RPMI8226 (cell line): ENCODE data around the gene DDI2.
"Not testable (repeated sequence)": the region's sequence is repeated elsewhere in the genome, so short reads cannot be mapped to it uniquely, and the experiment has no call there.

Experiments
- DNase-seq: peaks from one replicate; pipeline ENCODE4 v3.0.0-alpha.2; 2015

The DDI2 gene

DNA sequence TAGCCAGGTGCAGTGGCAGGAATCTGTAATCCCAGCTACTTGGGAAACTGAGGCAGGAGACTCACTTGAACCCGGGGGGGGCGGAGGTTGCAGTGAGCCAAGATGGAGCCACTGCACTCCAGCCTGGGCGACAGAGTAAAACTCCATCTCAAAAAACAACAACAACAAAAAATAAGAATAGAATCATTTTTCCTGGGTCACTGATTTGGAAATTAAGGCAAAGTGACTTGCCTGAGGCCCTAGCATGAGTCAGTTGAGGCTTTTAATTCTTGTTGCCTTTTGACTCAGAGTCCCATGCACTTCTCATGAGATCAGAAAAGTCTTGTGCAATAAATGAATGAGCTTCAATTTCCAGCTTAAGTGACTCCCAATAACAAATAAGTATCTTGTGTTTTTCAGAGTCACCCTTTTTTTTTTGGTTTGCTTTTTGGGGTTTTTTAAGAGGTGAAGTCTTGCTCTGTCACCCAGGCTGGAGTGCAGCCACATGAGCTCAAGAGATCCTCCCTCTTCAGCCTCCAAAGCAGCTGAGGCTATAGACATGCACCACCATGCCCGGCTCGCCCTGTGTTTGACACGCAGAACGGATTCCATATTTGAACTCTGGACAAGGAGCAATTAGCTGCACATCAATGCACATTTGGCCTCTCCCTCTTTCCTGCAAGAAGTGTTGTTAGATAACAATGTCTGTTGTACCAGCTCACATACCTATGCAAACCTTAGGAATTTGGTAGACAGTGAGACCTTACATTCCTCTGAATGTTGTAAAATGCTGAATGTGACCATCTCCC is 63.5 kb downstream of the DDI2 start:
- no peak for DNase-seq

DNA sequence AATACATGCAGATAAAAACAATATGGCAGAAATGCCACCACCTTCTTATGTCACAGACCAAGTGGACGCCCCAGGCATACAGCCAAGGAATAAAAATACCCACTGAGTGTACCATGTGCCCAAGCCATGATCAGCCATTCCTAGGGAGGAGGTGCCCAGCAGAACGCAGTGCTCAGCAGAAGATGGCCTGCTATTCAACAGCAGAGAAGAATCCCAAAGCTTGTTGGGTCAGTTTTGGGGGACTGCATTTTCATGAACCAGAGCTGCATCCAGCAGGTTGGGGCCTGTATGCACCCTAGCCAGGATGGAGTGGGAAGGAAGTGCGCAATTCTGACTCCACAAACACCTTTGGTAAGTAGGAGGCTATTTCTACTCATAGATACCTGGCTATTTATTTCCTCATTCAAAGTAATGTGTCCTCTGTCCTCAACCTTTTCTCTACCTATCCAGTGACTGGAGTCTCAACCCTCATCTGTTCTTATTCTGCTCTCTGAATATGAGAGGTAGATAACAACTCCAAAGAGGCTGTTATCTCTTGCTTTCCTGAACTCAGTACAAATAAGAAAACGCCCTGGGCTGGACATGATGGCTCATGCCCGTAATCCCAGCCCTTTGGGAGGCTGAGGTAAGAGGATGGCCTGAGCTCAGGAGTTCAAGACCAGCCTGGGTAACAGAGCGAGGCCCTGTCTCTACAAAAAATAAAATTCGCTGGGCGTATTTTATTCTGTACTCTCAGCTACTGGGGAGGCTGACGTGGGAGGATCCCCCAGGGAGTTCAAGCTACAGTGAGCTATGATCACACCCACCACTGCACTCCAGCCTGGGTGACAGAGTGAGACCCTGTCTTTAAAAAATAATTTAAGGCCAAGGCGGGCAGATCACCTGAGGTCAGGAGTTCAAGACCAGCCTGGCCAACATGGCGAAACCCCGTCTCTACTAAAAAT is 64.4 kb downstream of the DDI2 start:
- DNase-seq = peak; percentile 31

DNA sequence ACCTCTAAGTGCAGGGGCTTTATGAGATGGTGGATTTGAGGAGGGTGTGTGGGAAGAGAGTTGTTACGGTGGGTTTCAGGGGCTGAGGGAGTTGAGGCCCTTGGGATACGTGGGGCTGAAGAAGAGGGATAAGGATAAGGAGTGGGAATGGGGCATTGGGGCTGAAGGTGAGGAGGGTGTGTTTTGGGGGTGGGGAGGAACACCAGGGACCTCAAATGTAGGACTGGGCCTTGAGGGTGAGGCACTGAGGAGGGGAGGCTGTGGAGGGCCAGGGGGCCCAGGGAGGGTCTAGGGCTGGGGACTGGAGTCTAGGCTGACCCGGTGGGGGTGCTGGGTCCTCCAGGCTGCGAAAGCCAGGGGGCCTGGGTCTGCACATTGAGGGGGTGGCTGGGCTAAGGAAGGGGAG is 65.7 kb downstream of the DDI2 start:
- no peak for DNase-seq

DNA sequence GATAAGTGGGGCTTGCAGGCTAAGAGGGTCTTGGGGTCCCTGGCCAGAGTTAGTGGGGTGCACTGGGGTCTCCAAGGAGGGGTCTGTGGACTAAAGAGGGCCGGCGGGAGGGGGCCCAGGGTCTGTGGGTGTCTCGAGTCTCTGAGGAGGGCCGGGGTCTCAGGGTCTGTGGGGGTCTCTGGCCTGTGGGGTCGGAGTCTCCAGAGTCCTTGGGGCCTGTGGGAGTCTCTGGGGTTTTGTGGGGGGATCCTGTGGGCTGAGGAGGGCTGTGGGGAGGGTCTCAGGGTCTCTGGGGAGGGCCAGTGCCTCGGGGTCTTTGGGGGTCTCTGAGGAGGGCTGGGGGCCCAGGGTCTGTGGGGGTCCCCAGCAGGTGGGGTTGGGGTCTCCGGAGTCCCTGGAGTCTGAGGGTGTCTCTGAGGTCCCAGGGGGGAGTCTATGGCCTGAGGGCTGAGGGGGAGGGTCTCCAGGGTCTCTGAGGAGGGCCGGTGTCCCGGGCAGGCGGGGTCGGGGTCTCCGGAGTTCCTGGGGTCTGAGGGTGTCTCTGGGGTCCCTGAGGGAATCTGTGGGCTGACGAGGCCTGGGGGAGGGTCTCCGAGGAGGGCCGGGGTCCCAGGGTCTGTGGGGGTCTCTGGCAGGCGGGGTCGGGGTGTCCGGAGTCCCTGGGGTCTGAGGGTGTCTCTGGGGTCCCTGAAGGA is 66.2 kb downstream of the DDI2 start:
- DNase-seq = no peak

DNA sequence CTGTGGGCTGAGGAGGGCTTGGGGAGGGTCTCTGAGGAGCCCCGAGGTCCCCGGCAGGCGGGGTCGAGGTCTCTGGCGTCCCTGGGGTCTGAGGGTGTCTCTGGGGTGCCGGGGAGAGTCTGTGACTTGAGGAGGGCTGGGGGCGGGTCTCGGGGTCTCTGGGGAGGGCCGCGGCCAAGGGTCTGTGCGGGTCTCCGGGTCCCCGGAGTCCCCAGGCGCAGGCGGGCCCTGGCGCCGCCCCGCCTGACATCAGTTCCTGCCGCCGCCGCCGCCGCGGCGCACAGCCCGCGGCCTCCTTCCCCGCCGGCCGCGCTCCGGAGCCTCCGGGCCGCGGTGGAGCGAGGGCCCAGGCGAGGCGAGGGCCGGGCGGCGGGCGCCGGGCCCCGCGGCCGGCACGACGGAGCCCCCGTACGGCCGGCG is 66.8 kb downstream of the DDI2 start, which contains the start of gene PLEKHM2:
Gene PLEKHM2 (plus strand): TSS at position 279 of the 420 bp plus-strand sequence. CDS start 239 bp downstream, outside the sequence.
- DNase-seq = peak; percentile 72

DNA sequence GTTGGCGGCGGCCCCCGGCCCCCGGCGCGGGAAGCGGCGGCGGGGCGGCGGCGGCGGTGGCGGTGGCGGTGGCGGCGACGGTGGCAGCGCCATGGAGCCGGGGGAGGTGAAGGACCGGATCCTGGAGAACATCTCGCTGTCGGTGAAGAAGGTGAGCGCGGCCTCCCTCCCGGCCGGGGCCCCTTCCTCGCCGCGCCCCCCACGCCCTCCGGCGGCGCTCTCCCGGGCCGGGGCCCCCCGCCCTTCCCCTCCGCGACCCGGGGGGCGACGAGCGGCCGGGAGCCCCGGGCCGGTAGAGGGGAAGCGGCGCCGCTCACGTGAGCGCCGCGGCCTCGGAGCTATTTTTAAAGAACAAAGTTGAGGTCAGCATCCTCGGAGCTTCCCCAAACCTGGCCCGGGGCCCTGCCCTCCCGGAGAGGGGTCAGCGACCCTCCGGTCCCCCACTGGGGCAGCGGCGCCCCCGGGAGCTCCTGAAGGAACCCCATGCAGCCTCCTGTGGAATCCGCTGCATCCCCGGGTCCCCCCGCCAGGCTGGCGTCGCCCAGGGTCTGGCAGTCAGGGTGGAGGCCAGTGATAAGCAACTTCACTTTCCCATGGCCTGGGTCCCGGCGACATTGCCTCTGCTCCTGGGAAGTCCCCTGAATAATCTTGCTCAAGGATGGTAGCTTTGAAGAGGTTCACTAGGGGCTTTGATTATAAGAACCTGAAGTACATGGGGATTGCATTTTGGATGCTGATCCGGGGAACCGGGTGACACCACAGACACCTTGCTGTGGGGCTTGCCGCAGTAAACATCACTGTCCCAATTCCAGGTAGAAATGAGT is 67.4 kb downstream of the DDI2 start:
- DNase-seq = peak; percentile 51

DNA sequence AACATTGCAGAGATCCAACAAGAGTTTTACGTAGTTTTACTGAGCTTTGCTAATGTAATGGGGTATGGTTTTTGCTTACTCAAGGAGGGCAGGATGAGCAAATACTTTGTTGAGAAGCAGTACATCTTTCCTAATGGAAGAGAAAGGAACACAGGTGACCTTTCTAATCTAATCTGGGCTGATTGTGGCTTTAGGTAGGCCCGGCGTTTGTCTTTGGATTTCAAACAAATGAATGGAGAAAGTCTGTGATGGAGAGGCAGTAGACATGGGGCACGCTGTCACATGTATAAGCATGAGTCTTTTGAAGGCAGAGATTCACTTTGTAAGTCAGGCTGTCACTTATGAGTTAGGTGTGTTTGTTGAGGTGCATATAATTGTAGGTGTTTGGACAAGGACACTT is 68.6 kb downstream of the DDI2 start:
- DNase-seq = no peak

DNA sequence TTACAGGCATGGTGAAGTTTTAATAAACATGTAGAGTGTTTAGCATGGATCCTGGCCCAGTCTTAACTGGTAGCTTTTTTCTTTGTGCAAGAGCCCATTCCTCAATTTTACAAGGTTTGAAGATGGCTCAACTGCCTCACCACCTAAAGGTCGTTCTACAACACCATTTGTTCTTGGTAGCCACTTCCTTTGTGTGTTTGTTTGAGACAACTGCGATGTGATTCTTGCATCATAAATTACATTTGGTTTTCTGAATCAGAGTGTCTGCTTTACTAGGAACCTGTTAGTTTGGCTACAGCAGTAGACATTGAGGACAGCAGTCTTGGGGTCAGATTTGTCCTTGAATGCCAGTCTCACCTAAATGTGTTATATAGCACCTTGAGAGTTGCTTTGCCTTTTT is 70.2 kb downstream of the DDI2 start:
- DNase-seq = no peak

DNA sequence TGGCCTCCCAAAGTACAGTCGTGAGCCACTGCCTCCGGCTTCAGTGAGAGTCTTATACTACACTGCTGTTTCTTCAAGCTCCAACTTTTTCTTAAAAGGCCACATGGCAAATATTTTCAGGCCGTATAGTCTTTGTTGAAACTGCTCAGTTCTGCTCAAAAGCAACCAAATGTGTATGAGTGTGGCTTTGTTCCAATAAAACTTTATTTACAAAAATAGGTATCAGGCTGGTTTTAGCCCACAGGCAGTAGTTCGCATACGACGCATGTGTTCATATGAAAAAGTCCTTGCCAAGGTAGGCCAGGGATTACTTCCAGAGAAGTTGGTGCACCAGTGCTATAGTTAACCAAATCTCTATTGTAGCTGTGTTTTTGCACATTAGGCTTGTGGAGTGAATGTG is 73.1 kb downstream of the DDI2 start:
- no peak for DNase-seq

DNA sequence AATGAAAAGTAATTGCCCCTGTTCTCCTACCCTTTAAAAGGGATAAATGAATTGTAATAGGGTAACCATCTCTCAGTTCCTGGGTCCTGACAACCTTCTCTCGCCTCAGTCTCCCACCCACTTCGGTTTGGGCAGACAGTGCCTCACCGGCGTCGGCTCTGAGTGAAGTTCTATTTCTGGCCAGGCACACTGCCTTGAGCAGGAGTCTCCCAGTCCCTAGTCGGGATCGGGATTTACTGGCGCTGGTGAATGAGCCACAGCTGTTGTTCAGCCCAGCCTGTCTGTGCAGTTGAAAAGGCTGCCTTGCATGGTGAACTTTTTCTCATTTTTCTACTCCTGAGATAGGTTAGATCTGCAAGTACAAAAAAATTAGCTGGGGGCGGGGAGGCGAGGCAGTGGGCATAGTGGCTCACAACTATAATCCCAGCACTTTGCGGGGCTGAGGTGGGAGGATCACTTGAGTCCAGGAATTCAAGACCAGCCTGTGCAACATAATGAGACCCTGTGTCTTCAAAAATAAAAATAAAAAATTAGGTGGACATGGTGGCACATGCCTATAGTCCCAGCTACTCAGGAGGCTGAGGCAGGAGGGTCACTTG is 74.3 kb downstream of the DDI2 start:
- no peak for DNase-seq

DNA sequence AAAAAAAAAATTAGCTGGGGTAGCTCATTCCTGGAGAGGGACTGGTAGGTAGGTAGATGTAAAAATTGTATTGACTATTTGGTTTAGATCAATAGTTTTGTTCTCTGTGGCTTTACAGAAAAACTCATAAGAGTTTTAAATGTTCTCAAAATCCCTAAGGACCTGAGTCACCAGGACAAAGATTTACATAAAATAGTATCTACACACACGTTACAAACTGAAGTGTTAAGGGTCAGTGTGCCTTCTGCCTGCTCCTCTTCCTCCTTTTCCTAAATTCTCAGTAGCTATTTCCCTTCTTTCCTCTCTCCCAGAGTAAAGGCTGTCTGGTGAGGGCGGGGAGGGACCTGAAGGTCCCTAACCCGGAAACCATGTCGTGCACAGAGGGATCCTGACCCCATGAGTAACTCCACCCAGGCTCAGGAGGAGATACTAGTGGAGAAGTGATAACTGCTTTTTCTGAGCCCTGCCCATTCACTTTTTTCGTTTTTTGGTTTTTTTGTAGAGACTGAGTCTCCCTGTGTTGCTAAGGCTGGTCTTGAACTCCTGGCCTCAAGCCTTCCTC is 74.9 kb downstream of the DDI2 start:
- no peak for DNase-seq

DNA sequence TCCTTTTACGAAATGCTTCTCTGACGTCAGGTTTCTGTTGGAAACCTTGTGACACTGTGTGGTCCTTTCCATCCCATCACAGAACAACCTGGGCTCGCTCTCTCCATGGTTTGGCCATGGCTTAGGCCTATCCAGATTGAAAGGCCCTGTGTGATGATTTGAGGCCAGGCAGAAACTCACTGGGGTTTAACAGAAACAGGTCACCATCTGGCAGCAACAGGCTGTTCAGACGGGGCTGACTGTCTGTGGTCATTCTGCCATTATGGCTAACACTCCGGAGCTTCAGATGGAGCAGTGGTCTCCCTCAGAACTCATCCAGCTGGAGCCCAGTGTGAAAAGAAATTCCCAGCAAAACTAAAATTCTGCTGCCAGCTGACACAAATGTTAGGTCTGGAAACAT is 76.1 kb downstream of the DDI2 start:
- no peak for DNase-seq

DNA sequence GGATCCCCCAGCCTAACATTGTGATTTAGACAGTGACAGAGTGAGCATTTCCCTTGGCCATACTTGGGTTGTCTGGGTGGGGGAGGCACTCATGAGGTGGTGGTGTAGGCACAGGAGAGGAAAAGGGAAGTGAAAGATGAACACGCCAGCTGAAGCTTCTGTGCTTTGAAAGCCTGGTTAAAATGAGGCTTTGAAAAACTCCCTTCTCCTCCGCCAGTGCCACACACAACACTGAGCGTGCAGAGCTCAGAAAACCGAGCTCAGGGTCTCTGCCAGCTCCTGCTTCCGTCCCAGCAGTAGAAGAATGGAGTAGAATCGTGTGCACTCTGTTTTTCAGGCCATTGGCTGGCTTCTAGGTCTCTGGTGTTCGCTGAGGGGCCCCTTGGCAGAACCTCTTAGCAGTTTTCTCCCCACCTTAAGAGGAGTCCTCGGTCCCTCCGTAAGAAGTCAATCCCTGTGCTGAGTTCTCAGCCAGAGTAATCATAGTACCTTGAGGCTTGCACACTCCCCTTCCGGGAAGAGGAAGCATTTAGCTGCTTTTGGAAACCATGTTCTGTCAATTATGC is 79.8 kb downstream of the DDI2 start:
- DNase-seq = peak; percentile 94

DNA sequence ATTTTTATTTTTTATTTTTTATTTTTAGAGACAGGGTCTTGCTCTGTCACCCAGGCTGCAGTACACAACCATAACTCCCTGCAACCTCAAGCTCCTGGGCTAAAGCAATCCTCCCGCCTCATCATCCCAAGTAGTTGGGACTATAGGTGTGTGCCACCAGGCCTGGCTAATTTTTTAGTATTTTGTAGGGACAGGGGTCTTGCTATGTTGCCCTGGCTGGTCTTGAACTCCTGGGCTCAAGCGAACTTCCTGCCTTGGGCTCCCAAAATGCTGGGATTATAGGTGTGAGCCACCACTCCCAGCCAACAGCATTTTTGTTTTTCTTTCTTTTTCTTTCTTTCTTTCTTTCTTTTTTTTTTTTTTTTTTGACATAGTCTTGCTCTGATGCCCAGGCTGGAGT is 80.9 kb downstream of the DDI2 start:
- no peak for DNase-seq

DNA sequence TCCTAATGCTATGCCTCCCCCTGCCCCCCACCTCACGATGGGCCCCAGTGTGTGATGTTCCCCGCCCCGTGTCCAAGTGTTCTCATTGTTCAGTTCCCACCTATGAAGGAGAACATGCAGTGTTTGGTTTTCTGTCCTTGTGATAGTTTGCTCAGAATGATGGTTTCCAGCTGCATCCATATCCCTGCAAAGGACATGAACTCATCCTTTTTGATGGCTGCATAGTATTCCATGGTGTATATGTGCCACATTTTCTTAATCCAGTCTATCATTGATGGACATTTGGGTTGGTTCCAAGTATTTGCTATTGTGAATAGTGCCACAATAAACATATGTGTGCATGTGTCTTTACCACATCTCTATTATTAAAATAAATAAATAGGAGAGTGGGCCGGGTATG is 82.1 kb downstream of the DDI2 start:
- not testable (repeated sequence) for DNase-seq

DNA sequence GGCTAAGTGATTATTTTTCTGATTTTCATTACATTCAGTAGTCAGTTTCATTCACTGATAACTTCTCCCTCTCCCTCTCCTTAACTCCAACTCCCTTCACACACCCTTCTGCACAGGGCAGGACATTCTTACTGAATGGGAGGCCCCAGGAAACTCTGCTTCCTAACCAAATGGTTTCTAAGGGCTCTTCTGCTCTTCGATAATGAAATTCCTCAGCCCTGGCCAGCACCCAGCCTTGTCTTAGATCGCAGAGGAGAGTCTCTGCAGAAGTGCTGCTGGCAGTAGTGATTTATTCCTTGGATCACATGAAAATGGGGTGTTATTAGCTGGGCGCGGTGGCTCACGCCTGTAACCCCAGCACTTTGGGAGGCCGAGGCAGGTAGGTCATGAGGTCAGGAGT is 83.2 kb downstream of the DDI2 start:
- no peak for DNase-seq

DNA sequence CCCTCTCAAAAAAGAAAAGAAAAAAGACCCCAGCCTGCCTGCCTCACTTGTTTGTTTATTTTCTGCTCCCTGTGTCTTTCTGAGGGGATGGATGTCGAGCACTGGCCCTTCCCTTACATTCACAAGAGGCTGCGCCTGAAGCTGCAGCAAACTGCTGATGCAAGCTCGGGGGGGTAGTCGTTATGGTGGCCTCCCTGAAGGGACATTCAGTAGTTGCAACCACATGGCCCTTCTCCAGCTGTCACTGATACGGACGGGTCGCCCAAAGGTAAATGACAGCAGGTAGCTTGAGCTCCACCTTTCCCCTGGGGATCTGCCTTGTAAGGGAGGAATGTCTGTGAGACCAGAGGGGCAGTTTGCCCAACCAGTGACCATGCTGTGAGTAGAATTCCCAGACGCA is 84.5 kb downstream of the DDI2 start:
- no peak for DNase-seq

DNA sequence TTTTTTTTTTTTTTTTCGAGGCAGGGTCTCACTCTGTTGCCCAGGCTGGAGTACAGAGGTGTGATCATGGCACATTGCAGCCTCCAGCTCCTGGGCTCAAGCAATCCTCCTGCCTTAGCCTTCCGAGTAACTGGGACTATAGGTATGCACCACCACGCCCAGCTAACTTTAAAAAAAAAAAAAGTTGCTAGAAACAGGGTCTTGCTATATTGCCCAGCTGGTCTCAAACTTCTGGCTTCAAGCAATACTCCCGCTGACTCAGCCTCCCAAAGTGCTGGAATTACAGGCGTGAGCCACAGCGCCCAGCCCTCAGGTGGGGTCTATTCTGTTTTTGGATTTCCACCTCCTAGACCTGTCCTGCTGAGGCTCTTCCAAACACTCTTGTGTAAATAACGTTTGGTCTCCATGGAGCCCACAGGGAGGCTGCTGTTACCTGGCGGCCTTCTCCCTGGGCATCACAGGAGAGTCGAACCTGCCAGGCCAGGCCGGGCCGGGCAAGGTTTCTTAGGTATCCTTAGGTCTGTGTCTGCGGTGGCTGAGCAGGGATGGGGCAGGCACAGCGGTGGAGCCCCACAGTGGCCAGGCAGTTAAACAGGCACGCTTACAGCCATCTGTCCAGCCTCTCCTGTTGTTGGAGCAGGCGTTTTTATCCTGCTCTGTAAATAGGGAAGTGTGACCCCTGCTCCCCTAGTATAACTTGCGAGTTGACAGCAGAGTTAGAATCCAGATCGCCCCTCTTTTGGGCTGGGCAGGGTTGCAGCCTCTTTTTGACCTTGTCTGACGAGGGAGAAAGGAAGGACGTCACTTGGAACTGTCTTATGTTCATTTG is 85.7 kb downstream of the DDI2 start:
- no peak for DNase-seq

DNA sequence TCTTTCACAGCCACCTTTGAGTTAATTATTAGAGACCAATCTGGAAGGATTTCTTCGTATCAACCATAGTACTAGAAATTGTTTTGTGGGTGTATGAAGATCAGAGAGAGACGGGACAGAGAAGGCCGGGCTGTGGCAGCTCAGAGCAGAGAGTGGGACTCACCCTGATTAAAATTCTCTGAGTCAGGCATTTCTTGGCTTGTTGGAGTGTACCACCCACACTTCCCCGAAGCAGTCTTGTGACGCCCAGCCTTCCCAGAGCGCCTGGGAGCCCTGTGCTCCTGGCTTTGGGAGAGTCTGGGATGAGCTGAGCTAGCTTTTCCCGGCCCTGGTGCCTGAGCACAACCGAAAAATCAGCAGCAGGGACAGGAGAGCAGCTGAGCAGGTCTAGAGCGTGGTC is 86.3 kb downstream of the DDI2 start:
- DNase-seq = no peak

DNA sequence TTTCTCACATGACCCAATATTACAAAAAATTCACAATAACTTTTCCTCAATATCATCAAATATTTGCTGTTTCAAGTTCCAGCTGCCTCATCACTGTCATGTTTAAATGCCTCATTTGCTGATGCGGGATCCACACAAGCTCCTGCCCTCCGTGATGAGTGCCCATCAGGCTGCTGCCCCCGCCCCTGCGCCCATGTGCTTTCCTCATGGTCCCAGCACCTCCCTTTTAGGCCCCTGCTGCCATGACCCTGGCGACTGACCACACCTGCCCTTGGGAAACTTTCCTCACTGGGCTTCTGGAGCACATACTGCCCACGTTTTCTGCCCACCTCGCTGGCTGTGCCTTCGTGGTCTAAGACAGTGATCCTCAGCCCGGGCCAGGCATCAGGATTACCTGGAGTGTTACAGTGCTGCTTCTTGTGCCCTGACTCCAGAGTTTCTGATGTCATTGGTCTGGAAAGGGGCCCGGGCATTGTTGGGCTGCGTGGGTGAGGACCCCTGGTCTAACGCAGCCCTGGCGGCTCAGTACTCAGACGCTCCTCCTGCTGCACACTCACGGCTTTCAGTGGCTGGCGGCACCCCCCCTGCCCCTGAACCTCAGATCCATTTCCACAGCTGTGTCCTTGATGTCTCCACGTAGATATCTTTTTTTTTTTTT is 87.4 kb downstream of the DDI2 start:
- no peak for DNase-seq
